ENCODE measurements around the gene SLC25A51.

DNA sequence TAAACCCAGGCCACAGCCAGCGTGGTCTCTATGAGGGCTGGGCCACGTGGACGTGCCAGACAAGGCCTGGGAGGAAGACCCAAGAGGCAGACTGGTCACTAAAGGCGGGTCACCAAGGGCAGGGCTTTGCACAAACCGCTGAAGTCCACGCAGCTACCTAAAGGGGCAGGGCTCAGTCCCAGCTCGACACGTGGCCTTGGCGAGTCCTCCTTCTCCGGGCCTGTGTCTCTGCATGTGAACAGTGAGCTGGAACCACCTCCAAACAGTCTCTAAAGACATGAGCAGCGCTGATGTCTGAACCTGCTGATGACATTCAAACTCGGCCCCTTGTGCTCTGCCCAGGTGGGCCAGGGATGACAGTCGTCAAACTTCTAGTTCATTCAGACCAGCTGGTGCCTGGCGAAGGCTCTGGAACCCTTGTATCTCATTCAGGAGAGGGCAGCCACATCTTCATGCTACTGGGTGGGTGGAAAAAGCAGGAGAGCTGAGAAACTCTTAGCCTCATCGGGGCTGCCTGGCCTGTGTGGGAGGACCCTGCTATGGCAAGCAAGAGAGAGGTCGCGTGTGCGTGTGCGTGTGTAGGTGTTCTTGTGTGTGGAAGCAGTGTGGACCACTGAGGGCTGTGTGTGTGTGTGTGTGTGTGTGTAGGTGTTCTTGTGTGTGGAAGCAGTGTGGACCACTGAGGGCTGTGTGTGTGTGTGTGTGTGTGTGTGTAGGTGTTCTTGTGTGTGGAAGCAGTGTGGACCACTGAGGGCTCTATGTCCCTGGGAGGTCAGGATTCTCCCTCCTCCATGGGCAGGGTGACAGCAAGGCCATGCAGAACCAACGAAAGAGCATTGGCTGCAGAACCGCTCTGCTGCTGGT lies 14.1 kb upstream of the SLC25A51 start:
- no peak for TF ChIP-seq EZH2 (IDR thresholded peaks at IDR 0.05)
- no peak for TF ChIP-seq POLR2AphosphoS5 (IDR thresholded peaks at IDR 0.05; ENCODE audit: borderline replicate concordance, low read depth, low read length)

Measured in SK-N-MC (cell line).